NCI-H1930 (cell line): Measurements from ENCODE around the gene HKDC1.
"Not testable (repeated sequence)": the region's sequence is repeated elsewhere in the genome, so short reads cannot be mapped to it uniquely, and the experiment has no call there.

Source experiments
- DNase-seq, 2 experiments: peaks; one replicate each; lab custom pipeline; 2025; lab: John Stamatoyannopoulos, UW

Gene HKDC1

DNA sequence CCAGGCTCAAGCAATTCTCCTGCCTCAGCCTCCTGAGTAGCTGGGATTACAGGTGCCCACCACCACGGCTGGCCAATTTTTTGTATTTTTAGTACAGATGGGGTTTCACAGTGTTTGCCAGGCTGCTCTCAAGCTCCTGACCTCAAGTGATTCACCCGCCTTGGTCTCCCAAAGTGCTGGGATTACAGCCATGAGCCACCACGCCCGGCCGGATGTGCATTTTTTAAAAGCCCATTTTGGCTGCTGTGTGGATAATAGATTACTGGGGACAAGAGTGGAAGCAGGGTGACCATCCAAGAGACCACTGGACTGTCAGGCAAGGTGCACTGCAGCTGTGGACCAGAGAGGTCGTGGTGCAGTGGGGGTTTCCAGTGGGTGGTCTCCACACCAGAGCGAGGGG lies 21.4 kb downstream of the HKDC1 start:
- DNase-seq = no peak

DNA sequence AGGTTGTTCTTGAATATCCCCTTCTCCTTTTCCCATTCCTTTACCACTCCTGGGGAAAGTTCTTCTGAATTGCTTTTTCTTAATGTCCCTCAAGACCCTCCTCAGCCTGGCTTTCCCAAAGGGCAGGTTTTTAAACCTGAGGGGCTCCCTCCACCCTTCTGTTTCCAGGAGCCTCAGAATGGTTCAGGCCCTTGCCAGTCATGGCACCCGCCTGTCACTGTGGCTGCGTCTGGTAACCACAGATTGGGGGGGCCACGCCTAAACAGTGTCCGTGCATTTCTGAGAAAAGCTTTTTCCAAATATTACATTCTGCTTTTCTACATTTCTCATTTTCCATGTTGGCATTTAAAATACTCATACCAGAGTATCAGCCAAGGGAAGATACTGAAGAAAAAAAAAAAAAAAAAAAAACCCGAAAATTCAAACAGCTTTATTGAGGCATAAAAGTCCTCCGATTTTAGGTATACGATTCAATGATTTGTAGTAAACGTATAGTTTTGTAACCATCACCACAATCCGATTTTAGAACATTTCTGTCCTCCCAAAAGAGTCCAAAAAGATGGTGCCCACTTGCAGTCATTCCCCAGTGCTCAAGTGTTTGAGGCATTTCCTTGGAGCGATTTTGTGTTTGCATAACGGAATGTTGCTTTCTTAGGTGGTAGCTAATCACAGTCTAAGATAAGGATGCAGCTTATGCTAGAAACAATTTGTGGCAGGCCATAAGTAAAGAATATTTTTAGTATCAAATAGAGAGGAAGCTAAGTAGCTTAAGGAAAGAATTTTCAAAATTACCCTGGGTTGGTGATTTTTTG lies 22.1 kb downstream of the HKDC1 start:
- no peak for DNase-seq

DNA sequence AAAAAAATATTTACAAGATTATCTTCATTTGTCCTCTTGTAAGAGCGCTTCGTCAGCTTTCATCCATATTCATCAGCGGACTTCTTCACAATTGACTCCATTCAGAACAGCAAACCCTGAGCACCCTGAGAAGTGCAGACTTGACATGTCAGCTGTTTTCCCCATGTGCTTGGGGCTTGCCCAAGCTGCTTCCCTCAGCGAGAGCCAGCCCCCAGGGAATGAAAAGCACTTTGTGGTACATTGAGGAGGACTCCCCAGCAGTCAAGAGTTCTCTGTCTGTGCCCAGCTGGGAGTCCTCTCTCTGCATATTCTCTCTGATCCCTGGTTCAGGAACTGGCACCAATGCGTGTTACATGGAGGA lies 22.7 kb downstream of the HKDC1 start:
- no peak for DNase-seq

DNA sequence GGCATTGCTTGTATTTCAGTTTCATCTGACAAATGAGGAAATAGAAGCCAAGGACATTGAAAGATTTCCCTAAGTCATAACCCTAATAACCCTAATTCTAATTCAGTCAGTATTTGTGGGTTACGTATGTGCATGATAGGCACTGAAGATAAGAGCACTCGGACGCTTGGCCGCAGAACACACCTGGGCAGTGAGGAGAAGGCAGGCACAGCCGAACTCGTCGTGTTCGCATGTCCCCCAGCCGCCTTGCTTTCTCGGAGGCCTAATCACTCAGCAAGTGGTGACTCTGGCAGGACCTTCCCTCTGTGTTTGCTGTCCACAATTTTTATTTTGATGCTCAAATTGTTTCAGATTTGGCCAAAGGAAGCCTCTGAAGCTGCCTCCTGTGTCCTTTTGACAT lies 23.7 kb downstream of the HKDC1 start:
- no peak for DNase-seq

DNA sequence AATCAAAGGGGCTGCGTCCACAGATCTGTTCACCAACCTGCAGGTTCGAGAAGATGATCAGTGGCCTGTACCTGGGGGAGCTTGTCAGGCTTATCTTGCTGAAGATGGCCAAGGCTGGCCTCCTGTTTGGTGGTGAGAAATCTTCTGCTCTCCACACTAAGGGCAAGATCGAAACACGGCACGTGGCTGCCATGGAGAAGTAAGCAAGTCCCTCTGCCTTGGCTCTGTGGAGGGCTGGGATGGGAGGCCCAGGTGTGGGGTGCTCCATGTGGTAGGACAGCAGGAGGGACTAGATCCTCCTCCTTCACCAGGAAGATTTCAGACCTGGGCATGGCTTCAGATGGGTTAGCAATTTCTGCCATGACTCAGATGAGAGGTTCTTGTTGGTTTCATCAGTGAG lies 25.9 kb downstream of the HKDC1 start:
- DNase-seq = no peak

DNA sequence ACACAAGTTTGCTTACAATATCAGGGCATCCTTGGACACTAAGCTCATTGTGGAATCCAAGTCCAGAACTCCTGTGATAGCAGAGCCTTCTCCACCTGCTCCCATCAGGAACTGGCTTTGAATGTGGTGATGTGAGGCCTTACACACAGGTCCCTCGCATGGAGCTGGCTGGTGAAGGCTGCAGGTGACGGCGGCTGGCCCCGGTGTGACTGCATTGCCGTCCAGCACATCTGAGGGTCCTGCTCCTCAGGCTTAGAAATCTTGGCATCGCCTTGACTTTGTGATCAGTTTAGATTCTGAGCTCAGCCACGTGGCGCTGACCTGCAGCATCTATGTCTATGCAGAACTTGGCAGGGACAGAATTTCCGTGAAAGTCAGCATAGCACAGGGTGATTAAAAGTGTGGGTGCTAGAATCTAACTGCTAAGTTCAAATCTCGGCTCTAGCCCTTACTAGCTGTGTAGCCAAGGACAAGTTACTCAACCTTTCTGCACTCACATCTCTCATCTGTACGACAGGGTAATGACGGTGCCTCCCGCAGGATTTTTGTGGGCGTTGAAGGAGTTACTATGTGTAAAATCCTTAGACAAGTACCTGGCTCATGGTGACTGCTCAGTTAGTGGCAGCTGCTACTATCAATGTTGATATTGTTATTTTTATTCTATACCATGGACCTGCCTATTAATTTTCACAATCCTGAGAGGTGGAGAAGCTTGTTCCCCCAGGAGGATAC lies 26.6 kb downstream of the HKDC1 start:
- no peak for DNase-seq

DNA sequence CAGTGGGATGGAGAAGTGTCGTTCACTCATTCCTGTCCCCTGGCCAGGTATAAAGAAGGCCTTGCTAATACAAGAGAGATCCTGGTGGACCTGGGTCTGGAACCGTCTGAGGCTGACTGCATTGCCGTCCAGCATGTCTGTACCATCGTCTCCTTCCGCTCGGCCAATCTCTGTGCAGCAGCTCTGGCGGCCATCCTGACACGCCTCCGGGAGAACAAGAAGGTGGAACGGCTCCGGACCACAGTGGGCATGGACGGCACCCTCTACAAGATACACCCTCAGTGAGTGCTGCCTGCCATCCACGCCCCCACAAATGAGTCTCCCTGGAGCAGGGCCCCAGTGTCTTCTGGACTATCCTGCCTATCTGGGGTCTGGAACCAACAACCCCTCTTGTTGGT lies 27.2 kb downstream of the HKDC1 start:
- no peak for DNase-seq

DNA sequence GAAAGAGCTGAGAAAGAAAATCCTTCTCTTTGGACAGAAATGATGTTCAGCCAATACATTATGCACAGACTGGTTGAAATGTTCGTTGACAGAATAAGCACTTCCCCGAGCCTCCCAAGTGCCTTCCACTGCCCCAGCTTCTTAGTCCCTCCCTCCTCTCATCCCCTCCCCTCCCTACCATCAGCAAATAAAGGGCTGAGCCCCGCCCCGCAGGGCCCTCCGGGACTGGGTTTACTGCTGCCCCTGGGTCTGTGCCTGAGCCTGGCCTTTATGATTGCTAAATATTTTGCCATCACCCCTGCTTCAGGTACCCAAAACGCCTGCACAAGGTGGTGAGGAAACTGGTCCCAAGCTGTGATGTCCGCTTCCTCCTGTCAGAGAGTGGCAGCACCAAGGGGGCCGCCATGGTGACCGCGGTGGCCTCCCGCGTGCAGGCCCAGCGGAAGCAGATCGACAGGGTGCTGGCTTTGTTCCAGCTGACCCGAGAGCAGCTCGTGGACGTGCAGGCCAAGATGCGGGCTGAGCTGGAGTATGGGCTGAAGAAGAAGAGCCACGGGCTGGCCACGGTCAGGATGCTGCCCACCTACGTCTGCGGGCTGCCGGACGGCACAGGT lies 28.1 kb downstream of the HKDC1 start:
- DNase-seq = no peak

DNA sequence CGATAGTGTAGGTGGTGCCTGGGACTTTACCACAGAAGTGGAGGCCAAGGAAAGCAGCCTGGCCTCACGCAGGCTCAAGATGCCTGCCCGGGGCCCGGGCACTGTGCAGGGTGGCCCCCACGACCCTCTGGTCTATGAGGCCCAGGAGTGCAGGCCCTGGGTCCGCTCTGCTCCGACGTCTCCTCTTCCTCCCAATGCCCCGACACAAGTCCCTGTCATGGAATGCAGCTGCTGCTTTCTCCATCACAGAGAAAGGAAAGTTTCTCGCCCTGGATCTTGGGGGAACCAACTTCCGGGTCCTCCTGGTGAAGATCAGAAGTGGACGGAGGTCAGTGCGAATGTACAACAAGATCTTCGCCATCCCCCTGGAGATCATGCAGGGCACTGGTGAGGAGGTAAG lies 29.9 kb downstream of the HKDC1 start:
- no peak for DNase-seq

DNA sequence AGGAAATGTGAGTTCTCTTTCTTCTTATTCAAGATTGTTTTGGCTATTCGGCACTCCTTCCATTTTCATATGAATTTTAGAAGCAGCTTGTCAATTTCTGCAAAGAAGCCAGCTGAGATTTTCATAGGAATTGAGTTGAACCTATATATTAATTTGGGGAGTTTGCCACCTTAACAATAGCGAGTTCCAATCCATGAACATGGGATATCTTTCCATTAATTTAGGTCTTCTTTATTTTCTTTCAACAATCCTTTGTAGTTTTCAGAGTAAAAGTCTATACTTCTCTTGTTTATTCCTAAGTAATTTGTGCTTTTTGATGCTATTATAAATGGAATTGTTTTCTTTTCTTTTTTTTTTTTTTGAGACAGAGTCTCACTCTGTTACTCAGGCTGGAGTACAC lies 31.3 kb downstream of the HKDC1 start:
- not testable (repeated sequence) for DNase-seq

DNA sequence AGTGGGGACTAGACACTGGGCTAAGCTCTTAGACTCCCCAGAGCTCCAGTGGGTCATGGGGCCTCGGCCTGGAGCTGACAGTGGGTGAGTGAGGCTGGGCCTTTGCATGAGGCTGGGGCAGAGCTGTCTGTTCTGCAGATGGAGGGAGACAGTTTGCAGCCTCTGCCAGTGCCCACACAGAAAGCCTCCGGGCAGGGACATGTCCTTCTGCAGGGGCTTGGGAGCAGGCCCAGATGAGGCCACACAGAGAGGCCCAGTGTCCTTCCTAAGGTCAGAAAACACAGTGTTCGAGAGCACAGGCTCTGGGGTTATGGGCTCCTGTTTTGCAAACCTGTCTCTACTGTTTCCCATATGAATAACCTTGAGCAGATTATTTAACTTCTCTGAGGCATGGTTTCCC lies 33.0 kb downstream of the HKDC1 start:
- no peak for DNase-seq

DNA sequence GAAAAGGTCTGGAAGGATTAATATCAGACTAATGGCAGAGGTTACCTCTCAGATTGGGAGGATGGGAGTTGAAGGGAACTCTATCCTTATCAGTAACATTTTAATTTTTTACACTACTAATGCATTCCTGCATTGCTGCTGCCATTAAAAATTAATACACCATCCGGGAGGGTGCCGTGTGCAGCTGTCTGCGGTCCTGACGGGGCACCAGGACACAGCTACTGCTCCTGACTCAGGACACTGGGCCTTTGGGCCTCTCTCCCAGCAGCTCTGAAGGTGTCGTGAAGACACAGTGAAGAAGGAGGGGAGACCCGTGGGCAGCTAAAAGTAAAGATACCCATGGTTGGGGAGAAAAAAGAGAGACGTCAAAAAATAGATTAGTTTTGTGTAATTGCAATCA lies 34.7 kb downstream of the HKDC1 start:
- no peak for DNase-seq

DNA sequence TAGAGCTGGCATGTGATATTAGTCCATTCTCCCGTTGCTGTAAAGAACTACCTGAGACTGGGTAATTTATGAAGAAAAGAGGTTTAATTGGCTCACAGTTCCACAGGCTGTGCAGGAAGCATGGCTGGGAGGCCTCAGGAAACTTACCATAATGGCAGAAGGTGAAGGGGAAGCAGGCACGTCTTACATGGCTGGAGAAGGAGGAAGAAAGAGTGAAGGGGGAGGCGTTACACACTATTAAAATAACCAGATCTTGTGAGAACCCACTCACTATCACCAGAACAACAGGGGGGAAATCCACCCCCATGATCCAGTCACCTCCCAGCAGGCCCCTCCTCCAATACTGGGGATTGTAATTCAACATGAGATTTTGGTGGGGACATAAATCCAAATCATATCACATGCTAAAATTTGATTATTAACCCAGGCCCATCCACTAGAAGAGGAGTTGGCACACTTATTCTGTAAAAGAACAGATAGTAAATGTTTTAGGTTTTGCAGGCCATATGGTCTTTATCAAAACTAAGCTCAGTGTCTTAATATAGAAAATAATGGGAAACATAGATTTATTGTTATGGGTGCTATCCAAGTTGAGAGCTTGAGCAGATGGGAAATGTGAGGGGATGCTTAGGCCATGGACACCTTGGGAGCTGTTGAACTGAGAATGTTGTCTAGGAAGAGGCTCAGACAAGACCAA lies 39.6 kb downstream of the HKDC1 start:
- no peak for DNase-seq

DNA sequence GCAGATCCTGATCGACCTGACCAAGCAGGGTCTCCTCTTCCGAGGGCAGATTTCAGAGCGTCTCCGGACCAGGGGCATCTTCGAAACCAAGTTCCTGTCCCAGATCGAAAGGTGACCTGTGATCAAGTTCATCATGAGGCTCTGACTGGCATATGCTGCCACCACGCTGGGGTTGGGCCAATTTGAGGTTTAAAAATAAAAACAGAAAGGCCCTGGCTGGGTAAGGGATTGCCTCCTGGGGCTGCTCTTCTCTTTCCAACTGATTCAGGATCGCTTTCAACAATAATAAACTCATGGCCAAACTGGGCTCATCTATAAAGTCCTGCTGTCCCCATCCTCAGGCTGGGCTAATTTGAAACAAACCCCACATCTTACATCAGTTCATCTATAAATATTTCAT lies 41.1 kb downstream of the HKDC1 start:
- no peak for DNase-seq

DNA sequence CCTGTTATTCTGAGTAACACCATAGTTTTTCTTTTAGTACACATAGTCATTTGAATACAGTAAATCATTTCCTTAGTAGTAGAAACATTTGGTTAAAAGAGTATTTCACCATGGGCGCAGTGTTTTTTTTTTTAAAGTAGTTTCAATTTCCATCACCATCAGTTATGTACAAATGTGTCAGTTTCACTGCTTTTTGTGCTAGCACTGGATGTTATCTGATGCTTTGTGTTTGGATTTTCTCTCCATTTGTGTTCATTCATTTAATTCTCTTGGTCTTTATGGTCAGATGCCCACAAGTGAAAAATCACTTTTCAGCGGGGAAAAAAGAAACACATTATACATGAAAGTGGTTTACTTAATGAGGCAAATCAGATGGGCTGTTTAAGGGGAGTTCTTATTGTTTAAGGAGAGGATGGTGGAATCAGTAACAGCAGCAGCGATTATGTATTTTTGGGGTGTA lies 42.2 kb downstream of the HKDC1 start:
- no peak for DNase-seq

DNA sequence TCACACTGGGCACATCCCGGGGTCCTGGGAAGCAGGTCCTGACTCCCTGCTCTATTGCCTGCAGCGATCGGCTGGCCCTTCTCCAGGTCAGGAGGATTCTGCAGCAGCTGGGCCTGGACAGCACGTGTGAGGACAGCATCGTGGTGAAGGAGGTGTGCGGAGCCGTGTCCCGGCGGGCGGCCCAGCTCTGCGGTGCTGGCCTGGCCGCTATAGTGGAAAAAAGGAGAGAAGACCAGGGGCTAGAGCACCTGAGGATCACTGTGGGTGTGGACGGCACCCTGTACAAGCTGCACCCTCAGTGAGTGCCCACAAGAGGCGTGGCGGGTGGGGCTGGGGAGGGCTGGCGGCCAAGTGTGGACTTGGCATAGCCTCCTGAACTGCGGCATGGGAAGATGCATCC lies 45.4 kb downstream of the HKDC1 start:
- DNase-seq = no peak

DNA sequence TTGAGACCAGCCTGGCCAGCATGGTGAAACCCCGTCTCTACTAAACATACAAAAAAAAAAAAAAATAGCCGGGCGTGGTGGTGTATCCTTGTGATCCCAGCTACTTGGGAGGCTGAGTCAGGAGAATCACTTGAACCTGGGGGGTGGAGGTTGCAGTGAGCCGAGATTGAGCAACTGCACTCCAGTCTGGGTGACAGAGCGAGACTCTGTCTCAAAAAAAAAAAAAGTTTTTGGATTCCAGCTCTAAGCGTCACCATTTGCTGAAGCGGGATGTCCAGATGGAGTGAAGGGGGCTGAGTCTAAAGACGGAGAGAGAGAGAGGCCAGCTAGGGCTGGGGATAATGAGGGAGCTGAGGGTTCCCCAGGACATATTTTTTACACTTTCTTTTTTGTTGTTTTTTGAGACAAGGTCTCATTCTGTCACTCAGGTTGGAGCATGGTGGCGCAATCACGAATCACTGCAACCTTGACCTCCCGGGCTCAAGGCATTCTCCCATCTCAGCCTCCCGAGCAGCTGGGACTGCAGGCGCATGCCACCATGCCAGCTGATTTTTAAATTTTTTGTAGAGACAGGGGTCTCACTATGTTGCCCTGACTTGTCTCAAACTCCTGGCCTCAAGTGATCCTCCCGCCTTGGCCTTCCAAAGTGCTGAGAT lies 48.8 kb downstream of the HKDC1 start:
- DNase-seq = no peak

DNA sequence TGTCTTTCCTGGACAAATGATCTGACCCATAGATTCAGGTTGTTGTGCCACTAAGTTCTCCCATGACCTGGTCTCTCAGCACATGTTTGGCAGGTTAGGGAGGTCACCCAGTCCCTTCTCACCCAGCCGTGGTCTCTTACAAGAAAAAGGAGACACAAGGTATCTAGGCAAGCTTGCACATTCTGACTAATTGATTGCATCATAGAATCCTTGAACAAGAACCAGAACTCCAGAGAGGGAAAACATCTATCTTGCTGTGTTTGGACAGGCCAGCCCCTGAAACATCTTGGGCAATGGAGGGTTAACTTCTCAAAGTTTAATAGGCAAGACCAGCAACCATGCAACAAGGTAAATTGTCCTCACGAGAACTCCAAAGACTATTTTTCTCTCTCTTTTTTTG lies 49.6 kb downstream of the HKDC1 start:
- no peak for DNase-seq

DNA sequence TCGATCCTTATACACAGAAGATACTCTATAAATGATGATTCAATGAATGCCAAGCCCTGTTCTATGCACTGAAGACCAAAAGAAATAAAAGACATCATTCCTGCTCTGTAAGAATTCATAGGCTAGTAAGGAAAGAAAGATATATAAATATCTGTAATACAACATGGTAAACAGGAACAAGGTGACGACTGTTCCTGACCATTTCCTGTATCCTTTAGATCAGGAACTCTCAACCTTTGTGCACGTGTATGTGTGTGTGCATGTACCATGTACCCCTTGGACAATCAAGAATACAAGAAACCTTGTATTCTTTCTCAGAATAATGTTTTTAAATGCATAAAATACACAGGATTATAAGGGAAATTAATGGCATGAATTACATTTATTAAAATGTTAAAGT lies 50.9 kb downstream of the HKDC1 start:
- no peak for DNase-seq

DNA sequence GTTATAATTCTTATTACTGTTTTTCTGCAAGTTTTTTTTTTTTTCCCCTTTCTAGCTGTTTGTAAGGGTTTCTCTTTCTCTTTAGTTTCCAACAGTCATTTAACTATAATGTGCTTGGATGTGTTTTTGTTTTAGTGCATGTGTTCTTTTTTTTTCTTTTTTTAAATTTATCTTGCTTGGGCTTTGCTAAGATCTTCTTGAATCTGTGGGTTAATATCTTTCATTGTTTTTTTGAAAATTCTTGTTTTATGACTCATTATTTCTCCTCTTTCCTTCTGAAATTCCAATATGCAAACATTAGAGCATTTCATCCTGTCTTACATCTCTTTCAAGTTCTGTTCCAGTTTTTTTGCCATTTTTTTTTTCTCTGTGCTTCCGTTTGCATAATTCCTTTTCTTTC lies 52.5 kb downstream of the HKDC1 start:
- no peak for DNase-seq

DNA sequence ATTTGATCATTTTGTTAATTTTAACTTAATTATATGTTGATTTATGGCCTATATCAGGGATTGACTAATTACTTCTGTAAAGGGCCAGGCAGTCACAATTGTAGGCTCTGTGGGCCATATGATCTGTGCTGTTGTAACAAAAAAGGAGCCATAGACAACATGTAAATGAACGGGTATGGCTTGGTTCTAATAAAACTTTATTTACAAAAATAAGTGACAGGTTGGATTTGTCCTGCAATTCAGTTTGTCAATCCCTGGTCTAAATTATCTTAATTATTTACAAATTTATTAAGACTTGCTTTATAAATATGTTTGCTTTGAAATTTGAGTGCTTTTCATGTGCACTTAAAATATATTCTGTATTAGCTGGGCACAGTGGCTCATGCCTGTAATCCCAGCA lies 55.3 kb downstream of the HKDC1 start:
- DNase-seq = no peak

DNA sequence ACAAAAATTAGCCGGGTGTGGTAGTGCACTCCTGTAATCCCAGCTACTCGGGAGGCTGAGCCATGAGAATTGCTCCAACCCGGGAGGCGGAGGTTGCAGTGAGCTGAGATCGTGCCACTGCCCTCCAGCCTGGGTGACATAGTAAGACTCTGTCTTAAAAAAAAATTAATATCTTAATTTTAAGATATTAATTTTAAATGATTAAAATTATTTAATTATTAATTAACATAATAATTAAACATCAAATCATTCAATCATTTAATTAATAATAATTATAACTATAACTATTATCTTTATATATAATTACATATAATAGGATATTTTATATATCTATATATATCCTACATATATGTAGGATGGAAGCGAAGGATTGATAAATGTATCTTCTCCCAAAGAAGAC lies 56.4 kb downstream of the HKDC1 start:
- no peak for DNase-seq
